Astrocyte (in vitro differentiated cells and primary cell): ENCODE measurements around the gene RPS4Y1. TPM values are rescaled to one million over a fixed set of nuclear protein-coding genes. Genes with fewer than 3 reads are reported as not detected.

ENCODE experiments used
- DNase-seq: peaks from one replicate; pipeline ENCODE4 v3.0.0-alpha.2; 2010; ENCODE audit warnings: low read depth
- FAIRE-seq: peaks from 2 replicates; lab custom pipeline; 2011; peaks lifted over from hg19 to GRCh38; lab: Jason Lieb, UNC
- H2AFZ ChIP-seq: 2 replicates; pipeline ENCODE4 v1.6.0; 2012; ENCODE audit warnings: low read depth, low read length, inconsistent platforms
- H3K27ac ChIP-seq: 2 replicates; pipeline ENCODE4 v1.5.1; 2011; ENCODE audit warnings: low read depth, low read length, inconsistent platforms
- H3K27me3 ChIP-seq: 2 replicates; pipeline ENCODE4 v1.6.0; 2011; ENCODE audit warnings: low read length, inconsistent platforms; ENCODE audit not compliant: insufficient read depth
- H3K36me3 ChIP-seq: 2 replicates; pipeline ENCODE4 v1.5.1; 2011; ENCODE audit warnings: low read length, inconsistent platforms; ENCODE audit not compliant: insufficient read depth
- H3K4me1 ChIP-seq: 2 replicates; pipeline ENCODE4 v1.5.1; 2011; ENCODE audit warnings: low read length, inconsistent platforms; ENCODE audit not compliant: insufficient read depth
- H3K4me2 ChIP-seq: 2 replicates; pipeline ENCODE4 v1.6.0; 2012; ENCODE audit warnings: low read length, inconsistent platforms
- H3K4me3 ChIP-seq: 2 replicates; pipeline ENCODE4 v1.5.1; 2011; ENCODE audit warnings: low read depth, mild to moderate bottlenecking, low read length, inconsistent platforms; ENCODE audit not compliant: insufficient read depth
- H3K79me2 ChIP-seq: 2 replicates; pipeline ENCODE4 v1.6.0; 2012; ENCODE audit warnings: mild to moderate bottlenecking, low read length, inconsistent platforms; ENCODE audit not compliant: insufficient read depth
- H3K9ac ChIP-seq: 2 replicates; pipeline ENCODE4 v1.6.0; 2012; ENCODE audit warnings: mild to moderate bottlenecking, low read length, inconsistent platforms
- H3K9me3 ChIP-seq: 2 replicates; pipeline ENCODE4 v1.5.1; 2012; ENCODE audit warnings: low read depth, mild to moderate bottlenecking, low read length, inconsistent platforms; ENCODE audit not compliant: insufficient read depth
- H4K20me1 ChIP-seq: 2 replicates; pipeline ENCODE4 v1.6.0; 2012; ENCODE audit warnings: low read length, inconsistent platforms; ENCODE audit not compliant: insufficient read depth
- H3K27ac Mint-ChIP-seq: one replicate; pipeline ENCODE4 v1.8.0; 2021; ENCODE audit warnings: mild to moderate bottlenecking, mixed read lengths; ENCODE audit not compliant: unreplicated experiment
- H3K27me3 Mint-ChIP-seq: one replicate; pipeline ENCODE4 v1.8.0; 2021; ENCODE audit warnings: low read depth, mixed read lengths; ENCODE audit not compliant: unreplicated experiment
- H3K36me3 Mint-ChIP-seq: one replicate; pipeline ENCODE4 v1.8.0; 2021; ENCODE audit warnings: low read depth, mixed read lengths; ENCODE audit not compliant: unreplicated experiment
- H3K4me1 Mint-ChIP-seq: one replicate; pipeline ENCODE4 v1.8.0; 2021; ENCODE audit warnings: low read depth, mixed read lengths; ENCODE audit not compliant: unreplicated experiment
- H3K4me3 Mint-ChIP-seq: one replicate; pipeline ENCODE4 v1.8.0; 2021; ENCODE audit warnings: mild to moderate bottlenecking, moderate library complexity, mixed read lengths; ENCODE audit not compliant: unreplicated experiment
- H3K9me3 Mint-ChIP-seq: one replicate; pipeline ENCODE4 v1.8.0; 2021; ENCODE audit warnings: mild to moderate bottlenecking, mixed read lengths; ENCODE audit not compliant: unreplicated experiment
- EZH2 ChIP-seq: IDR thresholded peaks from 2 replicates; pipeline ENCODE4 v1.6.1; 2012; ENCODE audit warnings: mild to moderate bottlenecking, low read length, inconsistent platforms; ENCODE audit not compliant: insufficient read depth
- total RNA-seq: library from RNA; stranded (reverse); gene quantifications from 2 replicates; pipeline ENCODE4 v1.2.1, GENCODE V29; 2021
- TF ChIP-seq, protein P1 (sequence below): IDR thresholded peaks from 2 replicates; pipeline ENCODE4 v1.5.1; 2011; ENCODE audit warnings: low read depth, mild to moderate bottlenecking, inconsistent platforms, low read length, moderate library complexity; ENCODE audit not compliant: insufficient read depth

The RPS4Y1 gene
- total RNA-seq, 1 donor from 2014 or later, result 255 TPM

DNA sequence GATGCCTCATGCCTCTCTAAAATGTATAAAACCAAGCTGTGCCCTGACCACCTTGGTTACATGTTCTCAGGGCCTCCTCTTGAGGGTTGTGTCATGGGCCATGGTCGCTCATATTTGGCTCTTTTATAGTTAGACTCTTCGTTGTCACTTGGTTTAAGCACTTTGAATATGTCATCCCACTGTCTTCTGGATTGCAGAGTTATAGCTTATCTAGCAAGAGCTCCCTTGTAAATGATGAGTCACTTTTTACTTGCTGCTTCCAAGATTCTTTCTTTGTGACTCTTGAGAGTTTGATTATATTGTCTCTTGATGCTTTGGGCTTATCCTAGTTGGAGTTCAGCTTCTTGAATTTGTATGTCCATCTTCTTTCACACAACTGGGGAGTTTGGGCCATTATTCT is 19.1 kb downstream of the RPS4Y1 start:
- peaks cover 5% of the 10 kb centered on the region for H3K36me3 Mint-ChIP-seq
- no peak for FAIRE-seq

DNA sequence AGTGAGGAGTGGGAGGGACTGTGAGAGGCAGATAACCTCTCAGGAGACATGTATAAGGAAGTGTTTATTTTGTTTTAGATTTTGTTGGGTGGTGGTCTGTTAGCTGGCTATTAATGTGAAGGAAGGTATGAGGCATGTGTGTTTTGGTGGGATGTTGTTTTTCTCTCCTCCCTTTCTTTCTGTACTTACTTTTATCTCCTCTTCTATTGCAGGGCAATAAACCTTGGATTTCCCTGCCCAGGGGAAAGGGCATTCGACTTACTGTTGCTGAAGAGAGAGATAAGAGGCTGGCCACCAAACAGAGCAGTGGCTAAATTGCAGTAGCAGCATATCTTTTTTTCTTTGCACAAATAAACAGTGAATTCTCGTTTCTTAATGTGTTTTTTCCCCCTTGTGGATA is 25.2 kb downstream of the RPS4Y1 start:
- H4K20me1 ChIP-seq, result peaks cover 49% of the 10 kb centered on the region
- no peak for TF ChIP-seq EZH2
- TF ChIP-seq, protein P1, sequence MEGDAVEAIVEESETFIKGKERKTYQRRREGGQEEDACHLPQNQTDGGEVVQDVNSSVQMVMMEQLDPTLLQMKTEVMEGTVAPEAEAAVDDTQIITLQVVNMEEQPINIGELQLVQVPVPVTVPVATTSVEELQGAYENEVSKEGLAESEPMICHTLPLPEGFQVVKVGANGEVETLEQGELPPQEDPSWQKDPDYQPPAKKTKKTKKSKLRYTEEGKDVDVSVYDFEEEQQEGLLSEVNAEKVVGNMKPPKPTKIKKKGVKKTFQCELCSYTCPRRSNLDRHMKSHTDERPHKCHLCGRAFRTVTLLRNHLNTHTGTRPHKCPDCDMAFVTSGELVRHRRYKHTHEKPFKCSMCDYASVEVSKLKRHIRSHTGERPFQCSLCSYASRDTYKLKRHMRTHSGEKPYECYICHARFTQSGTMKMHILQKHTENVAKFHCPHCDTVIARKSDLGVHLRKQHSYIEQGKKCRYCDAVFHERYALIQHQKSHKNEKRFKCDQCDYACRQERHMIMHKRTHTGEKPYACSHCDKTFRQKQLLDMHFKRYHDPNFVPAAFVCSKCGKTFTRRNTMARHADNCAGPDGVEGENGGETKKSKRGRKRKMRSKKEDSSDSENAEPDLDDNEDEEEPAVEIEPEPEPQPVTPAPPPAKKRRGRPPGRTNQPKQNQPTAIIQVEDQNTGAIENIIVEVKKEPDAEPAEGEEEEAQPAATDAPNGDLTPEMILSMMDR, result no peak

More for the DNA sequence above, 19.1 kb downstream of the RPS4Y1 start:
- Mint-ChIP-seq H3K27me3 (no peaks in the 10 kb centered on the region), H3K9me3 (no peaks in the 10 kb centered on the region), H3K4me1 (peaks cover 33% of the 10 kb centered on the region), H3K27ac (peak overlapping the region; percentile 58), H3K4me3 (no peak overlapping the region)
- Histone ChIP-seq H2AFZ (no peak overlapping the region), H3K4me3 (no peak overlapping the region), H4K20me1 (peaks cover 92% of the 10 kb centered on the region), H3K27me3 (no peaks in the 10 kb centered on the region), H3K4me2 (peak overlapping the region; percentile 66), H3K36me3 (peaks cover 26% of the 10 kb centered on the region), H3K79me2 (peaks cover 87% of the 10 kb centered on the region), H3K9ac (peak overlapping the region; percentile 31), H3K4me1 (peaks cover 31% of the 10 kb centered on the region), H3K27ac (peak overlapping the region; percentile 59), H3K9me3 (no peaks in the 10 kb centered on the region)
- DNase-seq, result no peak
- TF ChIP-seq, protein P1, result no peak
- TF ChIP-seq EZH2, result no peak

DNA sequence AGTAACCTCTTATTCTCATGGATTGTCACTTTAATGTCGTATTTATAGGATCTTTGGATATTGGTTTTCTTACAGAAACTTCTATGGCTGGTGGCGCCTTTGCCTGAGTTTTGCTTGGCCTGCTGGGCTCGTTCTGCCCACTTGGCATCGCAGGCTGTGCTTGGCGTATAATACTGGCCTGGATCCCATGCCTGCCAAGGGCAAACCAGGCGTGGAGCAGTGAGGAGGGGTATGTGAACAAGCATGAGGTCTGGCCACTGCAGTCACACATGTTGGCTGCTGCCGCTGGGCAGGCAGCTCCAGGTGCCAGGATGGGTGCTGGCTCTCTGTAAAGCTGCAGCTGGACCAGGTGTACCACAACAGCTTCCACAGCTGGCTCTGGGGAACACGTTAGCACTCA is 26.1 kb downstream of the RPS4Y1 start:
- Histone ChIP-seq H3K4me3 (no peak overlapping the region), H3K4me1 (no peaks in the 10 kb centered on the region), H3K9ac (no peak overlapping the region), H3K36me3 (peaks cover 19% of the 10 kb centered on the region), H3K27ac (no peak overlapping the region), H3K27me3 (no peaks in the 10 kb centered on the region), H2AFZ (no peak overlapping the region), H4K20me1 (peaks cover 40% of the 10 kb centered on the region), H3K4me2 (no peak overlapping the region), H3K79me2 (peaks cover 23% of the 10 kb centered on the region), H3K9me3 (no peaks in the 10 kb centered on the region)
- no peak for FAIRE-seq
- H3K27ac Mint-ChIP-seq, result no peak overlapping the region
- no peak for TF ChIP-seq EZH2
- TF ChIP-seq, protein P1, result no peak
- H3K36me3 Mint-ChIP-seq, result no peaks in the 10 kb centered on the region
- H3K4me3 Mint-ChIP-seq, result no peak overlapping the region
- no peak for DNase-seq
- H3K27me3 Mint-ChIP-seq, result no peaks in the 10 kb centered on the region
- H3K9me3 Mint-ChIP-seq, result no peaks in the 10 kb centered on the region
- peaks cover 1% of the 10 kb centered on the region for H3K4me1 Mint-ChIP-seq

More for the DNA sequence above, 25.2 kb downstream of the RPS4Y1 start:
- Mint-ChIP-seq H3K9me3 (no peaks in the 10 kb centered on the region), H3K4me1 (peaks cover 1% of the 10 kb centered on the region), H3K4me3 (no peak overlapping the region), H3K27ac (no peak overlapping the region), H3K36me3 (no peaks in the 10 kb centered on the region), H3K27me3 (no peaks in the 10 kb centered on the region)
- H2AFZ ChIP-seq, result no peak overlapping the region
- no peak for DNase-seq
- H3K36me3 ChIP-seq, result peaks cover 25% of the 10 kb centered on the region
- no peak overlapping the region for H3K4me2 ChIP-seq
- no peak overlapping the region for H3K27ac ChIP-seq
- H3K79me2 ChIP-seq, result peaks cover 32% of the 10 kb centered on the region
- no peak overlapping the region for H3K4me3 ChIP-seq
- no peaks in the 10 kb centered on the region for H3K4me1 ChIP-seq
- no peak for FAIRE-seq
- no peak overlapping the region for H3K9ac ChIP-seq
- H3K9me3 ChIP-seq, result no peaks in the 10 kb centered on the region
- no peaks in the 10 kb centered on the region for H3K27me3 ChIP-seq
